ENCODE results near the gene USP40.

- TF ChIP-seq, protein P1, sequence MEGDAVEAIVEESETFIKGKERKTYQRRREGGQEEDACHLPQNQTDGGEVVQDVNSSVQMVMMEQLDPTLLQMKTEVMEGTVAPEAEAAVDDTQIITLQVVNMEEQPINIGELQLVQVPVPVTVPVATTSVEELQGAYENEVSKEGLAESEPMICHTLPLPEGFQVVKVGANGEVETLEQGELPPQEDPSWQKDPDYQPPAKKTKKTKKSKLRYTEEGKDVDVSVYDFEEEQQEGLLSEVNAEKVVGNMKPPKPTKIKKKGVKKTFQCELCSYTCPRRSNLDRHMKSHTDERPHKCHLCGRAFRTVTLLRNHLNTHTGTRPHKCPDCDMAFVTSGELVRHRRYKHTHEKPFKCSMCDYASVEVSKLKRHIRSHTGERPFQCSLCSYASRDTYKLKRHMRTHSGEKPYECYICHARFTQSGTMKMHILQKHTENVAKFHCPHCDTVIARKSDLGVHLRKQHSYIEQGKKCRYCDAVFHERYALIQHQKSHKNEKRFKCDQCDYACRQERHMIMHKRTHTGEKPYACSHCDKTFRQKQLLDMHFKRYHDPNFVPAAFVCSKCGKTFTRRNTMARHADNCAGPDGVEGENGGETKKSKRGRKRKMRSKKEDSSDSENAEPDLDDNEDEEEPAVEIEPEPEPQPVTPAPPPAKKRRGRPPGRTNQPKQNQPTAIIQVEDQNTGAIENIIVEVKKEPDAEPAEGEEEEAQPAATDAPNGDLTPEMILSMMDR (IDR thresholded peaks at IDR 0.05), result no peak
- no peak for TF ChIP-seq EZH2 (IDR thresholded peaks at IDR 0.05; ENCODE audit: borderline replicate concordance, insufficient read depth, low read depth, low read length, poor library complexity, severe bottlenecking)
Observed at GRCh38 chr2:233441161-233442027, 125.2 kb downstream of the USP40 start.

Measured in B cell (primary cell).